GM19023 (cell line): Measurements from ENCODE around the gene TENT5C.

Source experiments
- ATAC-seq: cut with Tn5 transposase; IDR thresholded peaks from one replicate; pipeline ENCODE4 v1.9.1; 2021; ENCODE audit warnings: mild to moderate bottlenecking, moderate library complexity; ENCODE audit not compliant: unreplicated experiment

Gene TENT5C

GRCh38 chr1:117673405-117673804, 67.6 kb downstream of the TENT5C start:
- no peak for ATAC-seq

- peak; percentile 65 for ATAC-seq
Measured at GRCh38 chr1:117674521-117675400, 68.9 kb downstream of the TENT5C start.

GRCh38 chr1:117675907-117676430, 70.1 kb downstream of the TENT5C start:
- no peak for ATAC-seq

- no peak for ATAC-seq
Measured at GRCh38 chr1:117676615-117677130, 70.8 kb downstream of the TENT5C start.
